ENCODE results near the gene CHADL. TPM values are rescaled to one million over a fixed set of nuclear protein-coding genes. Genes with fewer than 3 reads are reported as not detected.
A peak's percentile ranks its signal among the peaks of the same experiment; 100 is the strongest.

CHADL gene
- total RNA-seq, 1 donor from 2014 or later = 3.7 TPM

- Histone ChIP-seq H3K9me3 (no peaks in the 10 kb centered on the region), H3K27ac (no peak overlapping the region), H3K4me1 (peaks cover 17% of the 10 kb centered on the region), H3K4me3 (no peak overlapping the region), H3K27me3 (no peaks in the 10 kb centered on the region), H3K36me3 (no peaks in the 10 kb centered on the region)
- no peak for TF ChIP-seq CTCF (IDR thresholded peaks at IDR 0.05)
- no peak for TF ChIP-seq POLR2A (IDR thresholded peaks at IDR 0.05)
- no peak for TF ChIP-seq POLR2AphosphoS5 (IDR thresholded peaks at IDR 0.05; ENCODE audit: insufficient read depth in 1 of 2, low read depth in 1 of 2)
- DNase-seq (ENCODE audit: extremely low spot score in 2 of 2) = no peak
- intact Hi-C loops (cut with DNase I) = no loop called here
Observed at GRCh38 chr22:41203118-41203517, 37.6 kb downstream of the CHADL start.

GRCh38 chr22:41201141-41201540 lies 39.6 kb downstream of the CHADL start:
- intact Hi-C loops (cut with DNase I) = no loop called here
- TF ChIP-seq POLR2A (IDR thresholded peaks at IDR 0.05) (no peak), CTCF (IDR thresholded peaks at IDR 0.05) (no peak), POLR2AphosphoS5 (IDR thresholded peaks at IDR 0.05; ENCODE audit: insufficient read depth in 1 of 2, low read depth in 1 of 2) (no peak)
- no peaks in the 10 kb centered on the region for H3K36me3 ChIP-seq
- peaks cover 27% of the 10 kb centered on the region for H3K4me1 ChIP-seq
- no peak for DNase-seq (ENCODE audit: extremely low spot score in 2 of 2)
- H3K4me3 ChIP-seq = no peak overlapping the region
- H3K27me3 ChIP-seq = no peaks in the 10 kb centered on the region
- no peaks in the 10 kb centered on the region for H3K9me3 ChIP-seq
- H3K27ac ChIP-seq = no peak overlapping the region

GRCh38 chr22:41198027-41198580 lies 42.6 kb downstream of the CHADL start:
- Histone ChIP-seq H3K27ac (peak overlapping the region; percentile 31), H3K36me3 (no peaks in the 10 kb centered on the region), H3K4me1 (peaks cover 21% of the 10 kb centered on the region), H3K27me3 (no peaks in the 10 kb centered on the region), H3K4me3 (peak overlapping the region; percentile 78 to 80), H3K9me3 (no peaks in the 10 kb centered on the region)
- TF ChIP-seq POLR2A (IDR thresholded peaks at IDR 0.05) (no peak), POLR2AphosphoS5 (IDR thresholded peaks at IDR 0.05; ENCODE audit: insufficient read depth in 1 of 2, low read depth in 1 of 2) (no peak), CTCF (IDR thresholded peaks at IDR 0.05) (no peak)
- intact Hi-C loops (cut with DNase I) = no loop called here
- no peak for DNase-seq (ENCODE audit: extremely low spot score in 2 of 2)

- H3K27me3 ChIP-seq = no peaks in the 10 kb centered on the region
- peaks cover 21% of the 10 kb centered on the region for H3K4me1 ChIP-seq
- intact Hi-C loops (cut with DNase I) = no loop called here
- peak overlapping the region; percentile 31 for H3K27ac ChIP-seq
- peak overlapping the region; percentile 78 to 80 for H3K4me3 ChIP-seq
- no peaks in the 10 kb centered on the region for H3K36me3 ChIP-seq
- no peaks in the 10 kb centered on the region for H3K9me3 ChIP-seq
- peak in 1 of 2 donors; percentile 50 for TF ChIP-seq POLR2AphosphoS5 (IDR thresholded peaks at IDR 0.05; ENCODE audit: insufficient read depth in 1 of 2, low read depth in 1 of 2)
- TF ChIP-seq CTCF (IDR thresholded peaks at IDR 0.05) = peak in 1 of 3 experiments; percentile 19
- TF ChIP-seq POLR2A (IDR thresholded peaks at IDR 0.05) = no peak
- no peak for DNase-seq (ENCODE audit: extremely low spot score in 2 of 2)
Observed at GRCh38 chr22:41197038-41197972, 43.4 kb downstream of the CHADL start.

GRCh38 chr22:41193829-41194228 lies 46.9 kb downstream of the CHADL start:
- DNase-seq (ENCODE audit: extremely low spot score in 2 of 2) = no peak
- Histone ChIP-seq H3K27me3 (no peaks in the 10 kb centered on the region), H3K36me3 (no peaks in the 10 kb centered on the region), H3K4me3 (no peak overlapping the region), H3K9me3 (no peaks in the 10 kb centered on the region), H3K27ac (no peak overlapping the region), H3K4me1 (peaks cover 20% of the 10 kb centered on the region)
- TF ChIP-seq CTCF (IDR thresholded peaks at IDR 0.05) (no peak), POLR2A (IDR thresholded peaks at IDR 0.05) (no peak), POLR2AphosphoS5 (IDR thresholded peaks at IDR 0.05; ENCODE audit: insufficient read depth in 1 of 2, low read depth in 1 of 2) (no peak)
- intact Hi-C loops (cut with DNase I) = no loop called here
